ENCODE measurements around the gene CASP8.
"Not testable (repeated sequence)": the region's sequence is repeated elsewhere in the genome, so short reads cannot be mapped to it uniquely, and the experiment has no call there.

CASP8 gene

DNA sequence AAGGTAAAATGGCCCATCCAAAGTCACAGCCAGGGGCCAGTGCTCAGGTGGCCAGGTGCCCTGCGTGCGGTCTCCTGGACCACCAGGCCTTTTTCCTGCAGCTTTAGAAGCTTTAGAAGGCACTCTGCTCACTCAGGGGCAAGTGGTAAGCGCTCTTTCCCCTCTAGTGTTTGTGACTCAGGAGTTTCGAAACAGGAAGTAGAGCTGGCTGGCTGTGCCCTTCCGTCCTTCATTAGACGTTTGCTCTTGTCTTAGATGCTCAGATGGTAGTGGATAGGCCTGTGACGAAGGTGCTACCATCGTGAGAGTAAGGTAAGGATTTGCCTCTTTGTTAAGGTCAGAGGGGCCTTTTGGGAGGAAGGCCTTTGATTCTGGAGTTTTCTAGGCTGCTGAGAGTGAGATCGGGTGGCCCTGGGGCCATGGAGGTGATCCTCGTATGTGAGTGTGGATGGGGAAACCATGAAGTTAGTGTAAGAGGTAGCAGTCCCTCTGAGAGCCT, at the start of gene CASP8:
Gene CASP8 (plus strand): TSS at position 235 of the 499 bp plus-strand sequence. CDS start 5,951 bp downstream, outside the sequence.
- DNase-seq (ENCODE audit: low read depth) = peak; percentile 79

GRCh38 chr2:201215963-201216362, 44.4 kb upstream of the CASP8 start:
- DNase-seq (ENCODE audit: low read depth) = no peak

- no peak for DNase-seq (ENCODE audit: low read depth)
These were observed 43.4 kb upstream of the CASP8 start for GRCh38 chr2:201216918-201217317.

- DNase-seq (ENCODE audit: low read depth) = no peak
These were observed 41.6 kb upstream of the CASP8 start for GRCh38 chr2:201218780-201219179.

DNA sequence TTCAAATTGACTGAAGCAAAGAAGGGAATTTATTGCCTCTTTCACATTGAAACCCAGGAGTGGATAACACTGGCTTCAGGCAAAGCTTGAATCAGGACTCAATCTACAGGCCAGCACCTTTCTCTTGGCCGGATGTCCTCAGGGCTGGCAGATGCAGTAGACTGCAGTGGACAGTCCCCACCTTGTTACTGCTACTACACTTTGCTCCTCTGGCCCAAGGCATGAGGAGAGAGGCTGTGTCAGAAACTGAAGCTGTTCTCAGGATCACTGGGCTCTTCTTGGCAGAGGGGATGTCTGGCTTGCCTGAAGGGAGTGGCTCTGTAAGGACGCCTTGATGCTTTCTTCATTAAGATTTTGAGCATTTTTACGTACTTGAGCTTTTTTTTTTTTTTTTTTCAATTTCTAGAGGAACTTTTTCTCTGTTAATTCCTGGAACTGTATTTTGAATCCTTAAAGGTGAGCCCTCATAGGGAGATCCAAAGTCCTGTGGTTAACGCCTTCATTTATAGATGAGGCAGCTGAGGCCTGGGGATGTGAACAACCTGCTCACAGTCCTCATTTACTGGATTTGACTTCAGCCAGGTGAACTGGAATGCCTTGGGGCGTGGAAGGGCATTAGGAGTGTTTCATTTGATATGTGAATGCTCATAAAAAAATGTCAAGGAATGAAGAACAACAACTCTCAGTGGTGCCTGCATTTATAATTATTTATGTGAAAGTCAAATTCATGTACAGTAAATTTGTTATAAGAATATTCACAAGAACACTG, 40.8 kb upstream of the CASP8 start:
- no peak for DNase-seq (ENCODE audit: low read depth)

GRCh38 chr2:201220102-201220570, 40.2 kb upstream of the CASP8 start:
- DNase-seq (ENCODE audit: low read depth) = no peak

- DNase-seq (ENCODE audit: low read depth) = no peak
These were observed 37.0 kb upstream of the CASP8 start for GRCh38 chr2:201223089-201224073.

DNA sequence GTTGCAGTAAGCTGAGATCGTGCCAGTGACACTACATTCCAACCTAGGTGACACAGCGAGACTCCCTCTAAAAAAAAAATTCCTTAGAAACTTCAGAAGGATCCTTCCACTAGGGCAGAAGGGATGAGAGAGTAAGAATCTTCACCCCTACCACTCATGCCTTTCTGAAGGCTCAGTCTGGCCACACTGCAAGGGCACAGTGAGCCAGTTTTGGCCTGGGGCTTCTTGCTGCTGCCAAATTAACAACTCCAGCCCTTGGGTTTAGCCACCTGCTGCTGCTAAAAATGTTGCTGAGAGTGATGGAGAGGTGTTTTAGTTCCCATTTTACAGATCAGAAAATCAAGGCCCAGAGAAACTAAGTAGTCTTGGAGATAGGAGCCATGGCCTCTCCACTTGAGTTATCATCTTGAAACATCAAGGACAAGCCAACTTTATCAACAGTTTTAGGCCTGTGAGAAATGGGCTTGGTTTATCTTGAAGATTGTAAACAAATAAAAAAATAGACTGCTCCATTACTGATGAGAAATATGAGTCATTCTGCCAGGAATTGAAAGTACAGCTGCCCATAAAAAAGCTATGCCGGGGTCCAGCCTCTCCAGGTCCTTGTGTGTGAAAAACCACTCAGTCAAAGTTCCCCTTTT, 31.9 kb upstream of the CASP8 start:
- DNase-seq (ENCODE audit: low read depth) = peak; percentile 52

DNA sequence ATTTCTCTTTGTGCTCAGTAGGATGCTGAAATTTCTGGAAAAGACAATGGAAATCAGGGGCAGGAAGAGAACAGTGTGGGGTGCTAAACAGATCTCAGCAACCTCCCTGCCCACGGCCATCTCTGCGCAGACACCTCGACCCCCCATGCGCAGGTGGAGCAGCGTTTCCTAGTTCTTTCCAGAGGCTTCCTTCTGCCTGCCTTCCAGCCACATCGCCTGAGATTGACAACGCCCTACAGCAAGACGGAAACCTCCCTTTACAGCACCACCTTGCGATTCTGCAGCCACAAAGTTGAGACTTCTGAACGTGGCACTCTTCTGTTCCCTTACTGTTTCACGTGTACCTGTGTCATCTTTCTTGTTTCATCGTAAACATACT, 31.4 kb upstream of the CASP8 start:
- no peak for DNase-seq (ENCODE audit: low read depth)

DNA sequence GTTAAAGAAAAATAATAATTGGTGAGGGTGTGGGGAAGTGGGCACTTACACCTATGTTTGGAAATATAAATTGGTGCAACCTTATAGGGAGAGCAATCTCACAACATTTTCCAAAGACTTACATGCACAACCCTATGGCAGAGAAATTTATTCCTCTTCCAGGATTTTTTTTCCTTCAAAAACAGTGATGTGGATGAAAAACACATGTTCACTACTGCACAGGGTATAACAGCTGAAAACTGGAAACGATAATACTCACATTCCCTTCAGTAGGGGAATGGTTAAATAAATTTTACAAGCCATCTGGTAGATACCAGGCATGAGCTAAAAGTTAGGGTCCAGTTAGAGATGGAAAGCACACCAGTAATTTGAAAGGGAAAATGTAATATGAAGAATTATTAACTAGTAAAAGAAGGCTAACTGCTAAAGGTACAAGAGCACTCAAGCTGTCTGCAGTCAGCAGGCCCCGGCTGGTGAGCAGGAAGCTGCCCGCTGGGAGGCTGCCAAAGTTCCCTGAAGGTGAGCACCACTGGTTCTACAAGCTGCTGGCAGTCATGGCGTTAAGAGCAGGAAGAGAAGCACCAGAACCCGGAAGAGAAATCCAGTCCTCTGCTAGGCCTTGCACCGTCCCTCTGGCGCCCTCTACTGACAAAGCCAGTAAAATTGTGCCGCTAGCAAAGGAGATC, 28.4 kb upstream of the CASP8 start:
- DNase-seq (ENCODE audit: low read depth) = peak; percentile 91

- DNase-seq (ENCODE audit: low read depth) = no peak
These were observed 27.9 kb upstream of the CASP8 start for GRCh38 chr2:201232467-201232815.

DNA sequence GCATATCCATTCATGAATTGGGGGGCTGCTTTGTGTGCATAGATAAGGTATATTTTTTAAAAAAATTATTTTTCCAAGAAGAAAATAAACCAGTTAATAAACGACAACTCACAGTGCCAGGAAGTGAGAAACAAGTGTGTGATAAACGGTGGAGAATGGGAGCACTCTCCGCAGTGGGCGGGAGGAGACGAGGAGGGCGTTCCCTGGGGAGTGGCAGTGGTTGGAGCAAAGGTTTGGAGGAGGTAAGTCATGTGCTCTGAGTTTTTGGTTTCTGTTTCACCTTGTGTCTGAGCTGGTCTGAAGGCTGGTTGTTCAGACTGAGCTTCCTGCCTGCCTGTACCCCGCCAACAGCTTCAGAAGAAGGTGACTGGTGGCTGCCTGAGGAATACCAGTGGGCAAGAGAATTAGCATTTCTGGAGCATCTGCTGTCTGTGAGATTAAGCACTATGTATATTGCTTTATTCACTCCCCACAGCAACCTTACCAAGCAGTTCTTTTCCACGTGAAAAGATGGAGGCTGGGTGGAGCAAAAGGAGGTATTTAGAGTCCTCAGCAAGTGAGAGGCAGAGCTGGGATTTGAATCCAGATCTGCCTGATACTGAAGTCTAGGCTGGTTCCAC, 27.0 kb upstream of the CASP8 start:
- DNase-seq (ENCODE audit: low read depth) = peak; percentile 75

GRCh38 chr2:201233812-201234662, 26.3 kb upstream of the CASP8 start:
- no peak for DNase-seq (ENCODE audit: low read depth)

GRCh38 chr2:201234663-201235135, 25.6 kb upstream of the CASP8 start:
- no peak for DNase-seq (ENCODE audit: low read depth)

GRCh38 chr2:201235860-201236811, 24.2 kb upstream of the CASP8 start:
- DNase-seq (ENCODE audit: low read depth) = peak; percentile 60

DNA sequence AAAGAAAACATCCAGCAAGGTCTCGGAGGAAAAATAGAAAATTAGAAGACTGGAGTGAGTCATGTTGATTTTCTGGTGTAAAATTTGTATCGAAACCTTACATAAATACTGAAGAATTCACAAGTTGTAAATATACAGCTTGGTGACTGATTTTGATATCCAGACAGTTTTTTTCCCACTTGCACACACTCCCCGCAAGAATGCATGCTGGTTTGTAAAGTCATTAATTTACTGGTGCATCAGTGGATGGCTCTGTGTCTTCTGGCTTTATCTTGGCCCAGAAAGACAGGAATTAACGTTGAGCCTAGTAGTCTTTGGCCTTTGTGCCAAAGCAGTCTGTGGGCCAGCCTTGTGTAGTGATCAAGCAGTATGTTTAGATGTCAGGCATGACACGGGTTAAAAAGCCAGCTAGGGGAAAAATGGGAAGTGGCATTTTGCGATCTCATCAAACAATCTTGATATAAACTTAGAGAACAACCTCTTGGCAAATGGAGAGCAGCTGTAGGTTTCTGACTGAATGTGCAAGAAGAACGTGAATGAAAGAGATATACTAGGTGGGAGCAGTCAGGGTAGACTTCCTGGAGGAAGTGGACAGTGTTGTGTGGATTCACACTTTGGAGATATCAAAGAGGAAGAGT, 22.7 kb upstream of the CASP8 start:
- DNase-seq (ENCODE audit: low read depth) = no peak

- DNase-seq (ENCODE audit: low read depth) = not testable (repeated sequence)
These were observed 21.0 kb upstream of the CASP8 start for GRCh38 chr2:201239167-201239935.
